D341Med (cell line): ENCODE measurements around the gene CFAP45.
"Not testable (repeated sequence)": the region's sequence is repeated elsewhere in the genome, so short reads cannot be mapped to it uniquely, and the experiment has no call there.

Experiments
- DNase-seq: peaks from one replicate; pipeline ENCODE4 v3.0.0; 2012; ENCODE audit warnings: low spot score

The CFAP45 gene

GRCh38 chr1:159900755-159901360 lies 893 bp upstream of the CFAP45 start:
- no peak for DNase-seq

- DNase-seq: not testable (repeated sequence)
These were observed 331 bp downstream of the CFAP45 start for GRCh38 chr1:159899634-159900033.

GRCh38 chr1:159898527-159898926 lies 1.4 kb downstream of the CFAP45 start:
- no peak for DNase-seq

GRCh38 chr1:159897962-159898361 lies 2.0 kb downstream of the CFAP45 start:
- DNase-seq: no peak

GRCh38 chr1:159896546-159896930 lies 3.4 kb downstream of the CFAP45 start:
- no peak for DNase-seq

- DNase-seq: no peak
These were observed 4.0 kb downstream of the CFAP45 start for GRCh38 chr1:159895836-159896545.

- no peak for DNase-seq
These were observed 4.7 kb downstream of the CFAP45 start for GRCh38 chr1:159895286-159895685.

GRCh38 chr1:159892944-159893343 lies 7.0 kb downstream of the CFAP45 start:
- DNase-seq: no peak

- DNase-seq: peak; percentile 89
These were observed 8.4 kb downstream of the CFAP45 start for GRCh38 chr1:159891275-159892157.

- DNase-seq: no peak
These were observed 9.6 kb downstream of the CFAP45 start for GRCh38 chr1:159890390-159890789.

- DNase-seq: no peak
These were observed 10.1 kb downstream of the CFAP45 start for GRCh38 chr1:159889821-159890252.

GRCh38 chr1:159889202-159889601 lies 10.8 kb downstream of the CFAP45 start:
- no peak for DNase-seq

- DNase-seq: no peak
These were observed 15.7 kb downstream of the CFAP45 start for GRCh38 chr1:159884296-159884695.

- no peak for DNase-seq
These were observed 16.8 kb downstream of the CFAP45 start for GRCh38 chr1:159883134-159883533.

- DNase-seq: no peak
These were observed 17.5 kb downstream of the CFAP45 start for GRCh38 chr1:159882527-159882862.

- no peak for DNase-seq
These were observed 18.1 kb downstream of the CFAP45 start for GRCh38 chr1:159881622-159882526.

- no peak for DNase-seq
These were observed 19.5 kb downstream of the CFAP45 start for GRCh38 chr1:159880430-159880829.

GRCh38 chr1:159879977-159880376 lies 20.0 kb downstream of the CFAP45 start:
- no peak for DNase-seq

- no peak for DNase-seq
These were observed 20.8 kb downstream of the CFAP45 start for GRCh38 chr1:159879136-159879535.

- DNase-seq: no peak
These were observed 22.1 kb downstream of the CFAP45 start for GRCh38 chr1:159877695-159878444.

GRCh38 chr1:159873530-159874143 lies 26.3 kb downstream of the CFAP45 start:
- DNase-seq: no peak
